ENCODE measurements around the gene C3.

C3 gene

GRCh38 chr19:6708346-6708745, 12.1 kb downstream of the C3 start:
- no peak overlapping the region for H3K4me3 ChIP-seq (ENCODE audit: control insufficient read depth, low read depth, low read length)
- no peak for TF ChIP-seq CTCF (conservative IDR thresholded peaks at IDR 0.05; ENCODE audit: control insufficient read depth, insufficient read depth, low read depth, low read length)
- DNase-seq (ENCODE audit: low read depth): no peak

GRCh38 chr19:6707658-6708018, 12.8 kb downstream of the C3 start:
- DNase-seq (ENCODE audit: low read depth): no peak
- TF ChIP-seq CTCF (conservative IDR thresholded peaks at IDR 0.05; ENCODE audit: control insufficient read depth, insufficient read depth, low read depth, low read length): no peak
- no peak overlapping the region for H3K4me3 ChIP-seq (ENCODE audit: control insufficient read depth, low read depth, low read length)

GRCh38 chr19:6707011-6707657, 13.3 kb downstream of the C3 start:
- DNase-seq (ENCODE audit: low read depth): no peak
- H3K4me3 ChIP-seq (ENCODE audit: control insufficient read depth, low read depth, low read length): no peak overlapping the region
- no peak for TF ChIP-seq CTCF (conservative IDR thresholded peaks at IDR 0.05; ENCODE audit: control insufficient read depth, insufficient read depth, low read depth, low read length)

- no peak for TF ChIP-seq CTCF (conservative IDR thresholded peaks at IDR 0.05; ENCODE audit: control insufficient read depth, insufficient read depth, low read depth, low read length)
- no peak overlapping the region for H3K4me3 ChIP-seq (ENCODE audit: control insufficient read depth, low read depth, low read length)
- DNase-seq (ENCODE audit: low read depth): no peak
Observed at GRCh38 chr19:6706633-6706958, 13.9 kb downstream of the C3 start.

- DNase-seq (ENCODE audit: low read depth): no peak
- no peak overlapping the region for H3K4me3 ChIP-seq (ENCODE audit: control insufficient read depth, low read depth, low read length)
- no peak for TF ChIP-seq CTCF (conservative IDR thresholded peaks at IDR 0.05; ENCODE audit: control insufficient read depth, insufficient read depth, low read depth, low read length)
Observed at GRCh38 chr19:6705931-6706632, 14.4 kb downstream of the C3 start.

GRCh38 chr19:6700586-6701316, 19.7 kb downstream of the C3 start:
- no peak for DNase-seq (ENCODE audit: low read depth)
- no peak for TF ChIP-seq CTCF (conservative IDR thresholded peaks at IDR 0.05; ENCODE audit: control insufficient read depth, insufficient read depth, low read depth, low read length)
- H3K4me3 ChIP-seq (ENCODE audit: control insufficient read depth, low read depth, low read length): no peak overlapping the region

Data from fibroblast of mammary gland (primary cell).